NCI-H2196 (cell line): ENCODE data around the gene MEIKIN.

Experiments
- DNase-seq: peaks from one replicate; lab custom pipeline; 2025; ENCODE audit not compliant: unreplicated experiment; lab: John Stamatoyannopoulos, UW

Gene MEIKIN

GRCh38 chr5:131974622-131974955 lies 29.1 kb upstream of the MEIKIN start:
- no peak for DNase-seq

DNA sequence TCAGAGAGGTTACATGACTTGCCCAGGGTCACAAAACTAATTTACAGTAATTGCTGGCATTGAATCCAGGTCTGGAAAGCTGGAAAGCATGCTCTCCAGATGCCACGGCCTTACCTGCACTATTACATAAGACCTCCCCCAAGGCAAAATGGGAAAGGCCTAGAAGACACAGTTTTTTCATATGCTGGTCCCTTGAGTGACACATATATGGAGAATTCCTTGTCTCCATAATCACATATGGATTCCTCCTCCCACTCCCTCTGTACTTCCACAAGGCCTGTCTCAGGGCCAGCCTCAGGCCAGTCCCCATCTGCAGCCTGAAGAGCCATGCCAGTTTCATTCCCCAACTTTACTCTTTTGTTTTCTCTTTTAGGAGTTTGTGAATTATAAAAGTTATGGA lies 28.6 kb upstream of the MEIKIN start:
- no peak for DNase-seq

GRCh38 chr5:131973089-131973712 lies 27.7 kb upstream of the MEIKIN start:
- no peak for DNase-seq

GRCh38 chr5:131968396-131968954 lies 23.0 kb upstream of the MEIKIN start:
- no peak for DNase-seq

DNA sequence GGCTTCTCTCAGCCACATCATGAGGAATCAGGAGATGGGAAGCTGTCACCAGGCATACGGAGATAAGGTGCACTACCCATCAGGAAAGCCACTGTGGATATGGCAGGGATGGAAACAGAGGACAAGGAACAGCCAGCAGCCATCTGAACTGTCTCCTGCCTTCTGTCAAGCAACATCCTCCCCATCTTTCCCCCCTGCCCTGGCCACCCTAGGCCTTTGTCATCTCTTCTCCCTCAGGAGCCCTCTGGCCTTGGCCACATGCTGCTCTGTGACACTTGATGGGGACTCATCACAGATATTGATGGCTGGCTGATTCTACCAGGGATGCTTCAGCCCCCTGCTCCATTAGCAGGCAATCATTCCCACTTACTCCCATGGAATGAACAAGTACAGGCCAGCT lies 21.1 kb upstream of the MEIKIN start:
- DNase-seq: no peak

DNA sequence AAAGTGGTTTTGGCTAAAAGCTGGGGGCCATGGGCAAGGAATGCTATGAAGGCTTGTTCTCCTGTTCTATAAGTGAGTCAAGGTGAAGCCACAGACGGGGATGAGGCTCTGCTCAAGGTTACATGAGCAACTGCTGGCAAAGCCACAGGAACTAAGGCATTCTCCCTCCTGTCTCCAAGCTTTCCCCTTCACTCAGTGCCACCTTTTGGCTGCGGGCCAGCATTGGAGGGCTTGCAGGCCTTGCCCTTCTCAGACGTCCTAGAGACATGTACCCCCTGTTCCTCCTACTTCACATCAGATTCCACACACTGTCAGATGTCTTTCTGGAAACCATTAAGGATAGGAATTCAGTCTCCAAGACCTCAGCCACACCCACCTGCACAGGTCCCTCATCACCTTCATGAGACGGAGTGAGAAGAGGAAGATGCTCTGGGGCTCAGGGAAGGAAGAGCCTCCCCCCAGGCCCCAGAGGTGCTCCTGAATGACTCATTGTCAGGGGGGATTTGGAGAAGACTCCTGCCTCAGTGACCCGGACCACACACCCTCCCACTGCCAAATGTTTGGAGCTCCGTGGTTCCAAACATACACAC lies 20.5 kb upstream of the MEIKIN start:
- no peak for DNase-seq

DNA sequence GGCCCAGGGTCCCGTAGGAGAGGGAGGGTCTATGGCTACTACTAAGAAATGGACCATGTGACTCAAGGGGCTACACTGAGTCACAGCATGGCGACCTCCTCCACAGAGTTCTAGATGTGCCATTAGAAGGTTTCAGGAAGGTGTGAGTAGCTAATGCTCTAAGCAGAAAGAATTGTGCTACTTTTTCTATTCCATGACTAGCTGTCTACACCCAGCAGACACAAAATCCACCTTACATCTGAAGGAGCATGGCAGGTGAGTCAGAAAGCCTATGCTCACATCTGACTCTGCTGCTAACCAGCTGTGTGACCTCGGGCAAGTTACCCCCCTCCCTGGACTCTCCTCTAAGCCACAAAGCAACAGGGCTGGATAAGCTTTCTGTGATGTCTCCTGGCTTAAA lies 14.4 kb upstream of the MEIKIN start:
- no peak for DNase-seq

DNA sequence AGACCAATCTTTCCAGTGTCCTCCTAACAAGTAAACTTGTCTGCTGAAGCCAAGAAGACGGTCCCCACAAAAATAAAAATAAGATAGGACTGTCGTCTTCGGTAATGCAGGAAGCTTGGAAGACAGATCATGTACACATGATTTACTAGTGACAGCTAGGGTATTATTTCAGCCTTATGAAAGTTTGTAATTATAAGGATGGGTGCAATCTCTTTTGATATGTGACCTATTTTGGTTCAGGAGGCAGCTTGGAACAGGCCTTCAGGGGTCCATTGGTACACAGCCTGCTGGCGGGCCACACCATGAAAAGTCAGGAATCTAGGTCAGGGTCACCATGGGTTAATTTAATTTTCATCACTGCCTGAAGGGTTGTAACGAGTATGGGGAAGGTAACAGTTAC lies 13.7 kb upstream of the MEIKIN start:
- no peak for DNase-seq

GRCh38 chr5:131957721-131958441 lies 12.4 kb upstream of the MEIKIN start:
- no peak for DNase-seq

- no peak for DNase-seq
These were observed 8.5 kb upstream of the MEIKIN start for GRCh38 chr5:131953969-131954368.

DNA sequence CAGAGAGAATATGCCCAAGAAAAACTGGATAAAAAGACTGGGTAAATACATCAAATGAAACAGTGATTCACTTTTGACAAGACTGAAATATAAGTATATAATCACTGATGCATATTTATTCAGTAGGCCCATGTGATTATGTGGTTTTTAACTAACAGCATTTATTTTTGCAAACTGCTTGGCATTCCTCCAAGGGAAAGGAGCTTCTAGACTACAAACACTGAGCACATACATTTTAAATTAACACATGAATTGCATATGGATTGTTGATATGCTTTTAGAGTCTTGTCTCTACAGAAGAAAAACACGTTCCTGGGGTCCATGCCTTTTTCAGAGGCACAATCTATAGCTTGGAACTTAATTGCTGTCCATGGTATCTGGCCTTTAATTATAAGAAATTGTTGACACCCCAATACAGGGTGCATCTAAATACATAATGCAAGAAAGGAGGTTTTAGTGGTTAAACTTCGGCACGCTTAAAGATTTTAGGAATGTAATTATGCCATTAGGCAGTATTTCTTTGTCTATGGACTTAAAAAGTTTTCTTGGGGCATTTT lies 6.9 kb upstream of the MEIKIN start:
- no peak for DNase-seq

- no peak for DNase-seq
These were observed 5.2 kb upstream of the MEIKIN start for GRCh38 chr5:131950706-131951105.

DNA sequence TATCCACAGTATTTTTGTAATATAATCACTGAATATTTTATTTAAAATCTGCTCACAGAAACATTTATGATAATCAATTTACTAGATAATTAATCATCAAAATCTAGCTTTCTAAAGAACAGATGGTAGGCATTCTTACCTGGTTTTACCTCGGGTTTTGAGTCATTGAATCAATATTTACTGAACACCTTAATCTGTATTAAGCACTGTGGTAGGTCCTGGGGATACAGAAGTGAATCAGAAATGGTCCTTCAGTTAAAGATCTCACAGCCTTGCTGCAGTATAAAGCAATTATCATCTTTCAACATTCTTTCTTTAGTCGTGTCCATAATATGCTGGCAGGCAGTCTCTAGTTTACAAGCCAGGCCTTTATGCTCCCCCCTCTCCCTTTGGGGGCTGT lies 2.0 kb upstream of the MEIKIN start:
- DNase-seq: no peak

GRCh38 chr5:131944702-131945550 lies 537 bp downstream of the MEIKIN start:
- no peak for DNase-seq

GRCh38 chr5:131943916-131944315 lies 1.5 kb downstream of the MEIKIN start:
- no peak for DNase-seq

GRCh38 chr5:131942016-131942415 lies 3.4 kb downstream of the MEIKIN start:
- no peak for DNase-seq

DNA sequence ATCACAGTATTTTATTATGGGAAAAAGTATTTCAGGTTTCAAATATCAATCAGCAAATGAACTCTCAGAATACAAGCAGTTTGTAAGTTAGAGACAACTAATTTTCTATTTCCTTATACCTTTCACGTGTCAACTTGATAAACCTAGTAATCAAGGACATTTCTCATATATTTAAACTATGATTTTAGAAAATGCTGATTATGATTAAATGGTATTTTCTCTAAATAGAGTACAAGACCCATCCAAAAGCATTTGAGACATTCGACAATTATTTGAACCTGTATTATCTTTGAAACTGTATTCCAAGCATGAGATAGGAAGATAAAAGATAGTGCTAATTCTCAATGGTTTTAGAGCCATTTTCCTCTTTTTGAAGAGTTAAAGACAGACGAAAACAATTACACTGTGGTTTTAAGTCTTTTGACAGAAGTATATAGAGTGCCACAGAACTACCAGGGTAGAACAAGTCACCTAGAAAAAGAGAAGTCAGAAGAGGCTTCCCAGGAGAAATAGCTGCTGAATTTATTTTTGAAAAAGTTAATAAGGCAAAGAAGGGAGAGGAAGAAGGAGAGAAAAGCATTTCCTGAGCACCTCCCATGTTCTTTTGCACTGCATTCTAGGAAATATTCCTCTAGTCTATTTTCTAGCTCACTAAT lies 5.6 kb downstream of the MEIKIN start:
- DNase-seq: no peak

GRCh38 chr5:131932235-131932634 lies 13.2 kb downstream of the MEIKIN start:
- DNase-seq: no peak

DNA sequence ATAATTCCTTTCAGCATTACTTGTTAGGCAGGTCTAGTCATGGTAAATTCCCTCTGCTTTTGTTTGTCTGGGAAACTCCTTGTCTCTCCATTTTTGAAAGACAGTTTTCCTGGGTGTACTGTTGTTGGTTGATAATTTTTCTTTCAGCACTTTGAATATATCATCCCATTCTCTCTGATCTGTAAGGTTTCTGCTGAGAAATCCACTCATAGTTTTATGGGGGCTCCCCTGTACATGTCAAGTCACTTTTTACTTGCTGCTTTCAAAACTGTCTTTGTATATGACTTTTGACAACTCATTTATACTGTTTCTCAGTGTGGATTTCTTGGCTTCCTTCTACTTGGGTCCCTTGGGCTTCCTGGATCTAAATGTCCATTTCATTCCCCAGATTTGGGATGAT lies 16.5 kb downstream of the MEIKIN start:
- no peak for DNase-seq

DNA sequence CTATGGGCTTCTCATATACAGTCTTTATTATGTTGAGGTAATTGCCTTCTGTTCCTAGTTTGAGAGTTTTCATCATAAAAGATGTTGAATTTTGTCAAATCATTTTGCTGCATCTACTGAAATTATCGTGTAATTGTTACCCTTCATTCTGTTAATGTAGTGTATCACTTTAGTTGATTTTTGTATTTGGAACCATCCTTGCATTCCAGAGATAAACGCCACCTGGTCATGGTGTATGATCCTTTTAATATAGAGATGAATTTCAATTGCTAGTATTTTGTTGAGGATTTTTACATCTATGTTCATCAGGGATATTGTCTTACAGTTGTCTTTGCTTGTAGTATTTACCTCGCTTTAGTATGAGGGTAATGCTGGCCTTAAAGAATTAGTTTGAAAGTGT lies 19.3 kb downstream of the MEIKIN start:
- no peak for DNase-seq

DNA sequence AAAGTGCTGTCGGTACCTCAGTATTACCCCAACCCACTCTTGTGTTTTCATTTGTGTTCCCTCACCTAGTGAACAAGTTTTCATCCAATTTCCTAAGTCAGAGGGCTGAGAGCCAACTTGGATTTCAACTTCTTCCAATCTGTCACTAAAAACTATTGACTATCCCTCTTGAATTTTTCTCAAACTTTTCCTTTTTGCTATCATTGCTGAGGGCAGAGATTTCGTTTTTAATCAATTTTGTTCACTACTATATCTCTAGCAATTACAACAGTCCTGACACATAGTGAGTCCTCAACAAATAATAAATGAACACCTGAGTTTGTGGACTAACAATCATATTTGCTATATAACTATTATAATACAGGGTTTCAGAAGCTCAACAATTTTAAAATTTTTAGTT lies 29.0 kb downstream of the MEIKIN start:
- DNase-seq: no peak
